ENCODE measurements around the gene EIF2S3.

DNA sequence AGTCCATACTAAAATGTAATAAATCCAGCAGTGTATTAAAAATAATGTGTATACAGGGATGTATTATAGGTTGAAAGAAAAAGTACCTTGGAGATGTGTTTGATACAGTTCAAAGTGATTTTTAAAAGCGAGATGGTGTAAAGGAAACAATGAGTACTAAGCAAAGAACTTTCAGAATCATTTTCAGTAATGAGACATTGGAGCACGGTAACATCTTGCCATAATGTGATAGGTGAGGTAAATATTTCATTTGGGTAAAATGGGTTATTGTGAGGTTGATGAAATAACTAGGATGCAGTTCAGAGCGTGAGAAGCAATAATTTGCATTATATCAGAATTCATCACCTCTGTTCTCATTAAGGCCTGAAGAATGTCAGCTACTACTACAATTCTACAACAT lies 25.9 kb downstream of the EIF2S3 start:
- TF ChIP-seq, protein P1, sequence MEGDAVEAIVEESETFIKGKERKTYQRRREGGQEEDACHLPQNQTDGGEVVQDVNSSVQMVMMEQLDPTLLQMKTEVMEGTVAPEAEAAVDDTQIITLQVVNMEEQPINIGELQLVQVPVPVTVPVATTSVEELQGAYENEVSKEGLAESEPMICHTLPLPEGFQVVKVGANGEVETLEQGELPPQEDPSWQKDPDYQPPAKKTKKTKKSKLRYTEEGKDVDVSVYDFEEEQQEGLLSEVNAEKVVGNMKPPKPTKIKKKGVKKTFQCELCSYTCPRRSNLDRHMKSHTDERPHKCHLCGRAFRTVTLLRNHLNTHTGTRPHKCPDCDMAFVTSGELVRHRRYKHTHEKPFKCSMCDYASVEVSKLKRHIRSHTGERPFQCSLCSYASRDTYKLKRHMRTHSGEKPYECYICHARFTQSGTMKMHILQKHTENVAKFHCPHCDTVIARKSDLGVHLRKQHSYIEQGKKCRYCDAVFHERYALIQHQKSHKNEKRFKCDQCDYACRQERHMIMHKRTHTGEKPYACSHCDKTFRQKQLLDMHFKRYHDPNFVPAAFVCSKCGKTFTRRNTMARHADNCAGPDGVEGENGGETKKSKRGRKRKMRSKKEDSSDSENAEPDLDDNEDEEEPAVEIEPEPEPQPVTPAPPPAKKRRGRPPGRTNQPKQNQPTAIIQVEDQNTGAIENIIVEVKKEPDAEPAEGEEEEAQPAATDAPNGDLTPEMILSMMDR (IDR thresholded peaks at IDR 0.05; ENCODE audit: poor library complexity), result no peak
- TF ChIP-seq EZH2 (IDR thresholded peaks at IDR 0.05; ENCODE audit: borderline replicate concordance), result no peak
